ENCODE results near the gene RNF166.

RNF166 gene

DNA sequence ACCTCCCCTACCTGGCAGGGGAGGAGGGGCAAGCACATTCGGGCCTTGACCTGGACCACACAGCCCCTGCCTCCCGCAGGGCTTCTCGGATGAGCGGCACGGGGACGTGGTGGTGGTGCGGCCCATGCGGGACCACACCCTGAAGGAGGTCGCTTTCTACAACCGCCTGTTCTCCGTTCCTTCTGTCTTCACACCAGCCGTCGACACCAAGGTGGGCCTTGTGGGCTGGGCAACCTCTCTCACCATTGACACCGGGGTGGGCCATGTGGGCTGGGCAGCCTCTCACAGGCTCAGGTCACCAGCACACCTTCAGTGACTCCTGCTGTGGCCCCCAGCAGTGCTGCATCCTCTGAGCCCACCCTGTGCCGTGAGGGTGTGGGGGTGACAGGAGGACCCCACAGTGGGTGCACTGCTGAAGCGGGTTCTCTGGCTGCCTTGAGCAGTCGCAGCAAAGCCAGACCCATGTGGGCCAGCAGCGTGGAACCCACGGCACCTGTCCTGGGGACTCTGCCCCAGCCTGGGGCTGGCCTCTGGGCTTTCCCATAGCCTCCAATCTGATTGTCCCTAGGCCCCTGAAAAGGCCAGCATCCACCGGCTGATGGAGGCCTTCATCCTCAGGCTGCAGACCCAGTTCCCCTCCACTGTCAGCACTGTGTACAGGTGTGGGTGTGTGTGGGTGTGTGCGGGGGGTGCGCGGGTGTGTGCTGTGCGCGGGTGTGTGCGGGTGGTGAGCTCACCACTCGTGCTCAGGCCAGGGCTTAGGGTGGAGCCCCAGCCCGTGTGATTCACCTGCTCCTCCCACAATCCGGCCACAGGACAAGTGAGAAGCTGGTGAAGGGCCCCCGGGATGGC is 7.6 kb upstream of the RNF166 start:
- TF ChIP-seq, protein P1, sequence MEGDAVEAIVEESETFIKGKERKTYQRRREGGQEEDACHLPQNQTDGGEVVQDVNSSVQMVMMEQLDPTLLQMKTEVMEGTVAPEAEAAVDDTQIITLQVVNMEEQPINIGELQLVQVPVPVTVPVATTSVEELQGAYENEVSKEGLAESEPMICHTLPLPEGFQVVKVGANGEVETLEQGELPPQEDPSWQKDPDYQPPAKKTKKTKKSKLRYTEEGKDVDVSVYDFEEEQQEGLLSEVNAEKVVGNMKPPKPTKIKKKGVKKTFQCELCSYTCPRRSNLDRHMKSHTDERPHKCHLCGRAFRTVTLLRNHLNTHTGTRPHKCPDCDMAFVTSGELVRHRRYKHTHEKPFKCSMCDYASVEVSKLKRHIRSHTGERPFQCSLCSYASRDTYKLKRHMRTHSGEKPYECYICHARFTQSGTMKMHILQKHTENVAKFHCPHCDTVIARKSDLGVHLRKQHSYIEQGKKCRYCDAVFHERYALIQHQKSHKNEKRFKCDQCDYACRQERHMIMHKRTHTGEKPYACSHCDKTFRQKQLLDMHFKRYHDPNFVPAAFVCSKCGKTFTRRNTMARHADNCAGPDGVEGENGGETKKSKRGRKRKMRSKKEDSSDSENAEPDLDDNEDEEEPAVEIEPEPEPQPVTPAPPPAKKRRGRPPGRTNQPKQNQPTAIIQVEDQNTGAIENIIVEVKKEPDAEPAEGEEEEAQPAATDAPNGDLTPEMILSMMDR (IDR thresholded peaks at IDR 0.05; ENCODE audit: low read length, missing control alignments) = no peak
- H3K4me3 ChIP-seq (replicated peaks; ENCODE audit: low read depth, low read length) = no peak overlapping the region
- no peak for DNase-seq (ENCODE audit: low read depth)

- no peak for DNase-seq (ENCODE audit: low read depth)
- TF ChIP-seq, protein P1 (IDR thresholded peaks at IDR 0.05; ENCODE audit: low read length, missing control alignments) = no peak
- no peak overlapping the region for H3K4me3 ChIP-seq (replicated peaks; ENCODE audit: low read depth, low read length)
Measured at GRCh38 chr16:88713054-88713453, 6.8 kb upstream of the RNF166 start.

DNA sequence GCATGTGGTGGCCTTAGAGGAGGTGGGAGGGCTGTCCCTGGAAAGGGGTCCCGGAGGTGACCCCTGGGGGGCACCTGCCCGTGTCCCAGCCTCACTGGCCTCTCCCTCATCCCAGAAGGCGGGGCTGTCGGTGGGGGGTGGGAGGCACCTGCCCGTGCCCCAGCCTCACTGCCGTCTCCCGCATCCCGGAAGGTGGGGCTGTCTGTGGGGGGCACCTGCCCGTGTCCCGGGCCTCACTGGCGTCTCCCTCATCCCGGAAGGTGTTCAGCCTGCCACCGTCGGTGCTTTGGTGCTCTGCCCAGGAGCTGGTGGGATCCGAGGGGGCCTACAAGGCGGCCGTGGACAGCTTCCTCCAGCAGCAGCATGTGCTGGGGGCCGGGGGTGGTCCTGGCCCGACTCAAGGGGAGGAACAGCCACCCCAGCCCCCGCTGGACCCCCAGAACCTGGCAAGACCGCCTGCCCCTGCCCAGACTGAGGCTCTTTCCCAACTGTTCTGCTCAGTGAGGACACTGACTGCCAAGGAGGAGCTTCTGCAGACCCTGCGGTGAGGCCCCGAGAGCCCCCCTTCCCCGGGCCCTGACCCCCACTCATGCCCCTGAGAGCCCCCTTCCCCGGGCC is 6.3 kb upstream of the RNF166 start:
- TF ChIP-seq, protein P1 (IDR thresholded peaks at IDR 0.05; ENCODE audit: low read length, missing control alignments) = no peak

GRCh38 chr16:88711750-88712340 is 5.6 kb upstream of the RNF166 start:
- TF ChIP-seq, protein P1 (IDR thresholded peaks at IDR 0.05; ENCODE audit: low read length, missing control alignments) = no peak
- no peak overlapping the region for H3K4me3 ChIP-seq (replicated peaks; ENCODE audit: low read depth, low read length)
- no peak for DNase-seq (ENCODE audit: low read depth)

More for the DNA sequence above, 6.3 kb upstream of the RNF166 start:
- DNase-seq (ENCODE audit: low read depth) = no peak
- no peak overlapping the region for H3K4me3 ChIP-seq (replicated peaks; ENCODE audit: low read depth, low read length)

DNA sequence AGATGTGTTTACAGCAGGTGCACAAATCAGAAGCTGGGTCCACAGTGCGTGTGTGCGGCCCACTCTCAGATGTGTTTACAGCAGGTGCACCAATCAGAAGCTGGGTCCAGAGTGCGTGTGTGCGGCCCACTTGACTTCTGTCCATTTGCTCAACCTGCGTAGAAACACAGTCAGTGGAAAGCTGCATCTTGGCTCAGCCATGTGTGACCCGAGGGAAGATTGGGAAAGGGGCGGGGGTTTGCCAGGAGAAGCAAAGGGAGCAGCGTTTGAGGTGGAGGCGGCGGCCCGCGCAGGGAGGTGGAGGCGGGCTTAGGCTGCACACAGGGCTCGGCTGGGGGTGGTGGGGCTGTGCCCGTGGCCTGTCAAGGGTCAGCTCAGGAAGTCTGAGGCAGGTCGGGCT is 4.3 kb upstream of the RNF166 start:
- no peak for DNase-seq (ENCODE audit: low read depth)
- TF ChIP-seq, protein P1 (IDR thresholded peaks at IDR 0.05; ENCODE audit: low read length, missing control alignments) = no peak
- H3K4me3 ChIP-seq (replicated peaks; ENCODE audit: low read depth, low read length) = no peak overlapping the region

DNA sequence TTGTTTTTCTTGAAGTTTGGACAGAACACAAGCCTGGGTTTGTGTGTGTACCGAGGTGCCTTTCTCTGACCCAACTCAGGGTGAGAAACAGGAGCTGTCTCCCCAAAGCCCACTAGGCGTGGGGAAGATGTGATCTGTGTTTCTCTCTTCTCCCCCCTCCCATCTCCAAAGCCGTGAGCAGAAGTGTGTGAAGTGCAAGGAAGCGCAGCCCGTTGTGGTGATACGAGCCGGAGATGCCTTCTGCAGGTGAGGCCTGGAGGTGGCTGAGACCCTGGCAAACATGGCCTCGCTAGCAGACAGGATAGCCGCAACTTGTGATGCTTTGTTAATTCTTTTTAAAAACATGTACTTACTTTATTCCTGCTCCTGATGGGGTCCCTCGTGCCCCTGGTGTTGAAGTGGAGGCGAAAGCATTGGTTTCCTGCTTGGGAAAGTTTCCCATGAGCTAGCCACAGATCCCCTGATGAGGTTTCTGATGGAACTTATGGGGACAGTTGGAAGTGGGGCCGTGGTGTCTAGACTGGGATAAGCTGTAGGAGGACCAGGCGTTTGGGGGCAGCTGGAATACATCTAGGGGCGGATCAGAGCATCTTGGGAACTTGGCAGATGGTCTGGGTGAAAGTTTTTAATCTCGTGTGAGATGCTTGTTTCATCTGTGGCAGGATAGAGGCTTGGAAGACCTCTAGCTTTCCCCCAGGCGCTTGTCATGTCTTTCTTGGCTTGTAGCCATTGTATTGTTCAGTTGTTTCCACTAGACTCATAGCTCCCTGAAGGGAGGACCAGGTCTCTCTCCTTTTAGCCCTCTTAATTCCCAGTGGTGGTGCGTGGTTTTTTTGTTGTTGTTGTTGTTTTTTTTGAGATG is 988 bp upstream of the RNF166 start:
- no peak for DNase-seq (ENCODE audit: low read depth)
- TF ChIP-seq, protein P1 (IDR thresholded peaks at IDR 0.05; ENCODE audit: low read length, missing control alignments) = no peak

More for the DNA sequence above, 988 bp upstream of the RNF166 start:
- peak overlapping the region; percentile 91 for H3K4me3 ChIP-seq (replicated peaks; ENCODE audit: low read depth, low read length)

All from fibroblast of pulmonary artery (primary cell).